SK-N-SH (cell line): ENCODE data around the gene LRRC1. TPM values are rescaled to one million over a fixed set of nuclear protein-coding genes. Genes with fewer than 3 reads are reported as not detected.

ENCODE experiments used
- CTCF ChIA-PET: fragments of 300-600, 350-600 bp; formaldehyde crosslinking; extraction: SDS; loops from one replicate; lab custom pipeline; 2021; lab: Yijun Ruan, JAX
- POLR2A ChIA-PET: fragments of 350-600 bp; sonication (Branson Sonifier 250); formaldehyde crosslinking; extraction: SDS; loops from one replicate; lab custom pipeline; 2020; ENCODE audit warnings: antibody characterized with exemption, inconsistent platforms; lab: Yijun Ruan, JAX
- DNase-seq: peaks from one replicate; pipeline ENCODE4 v3.0.0; 2012
- H2AFZ ChIP-seq: fragments of 200-600 bp; sonication (generic); 2 replicates; pipeline ENCODE4 v1.8.1; 2016; ENCODE audit warnings: antibody characterized with exemption, mild to moderate bottlenecking, low read depth
- H3F3A ChIP-seq: fragments of 200-600 bp; sonication (generic); replicated peaks from 2 replicates; pipeline ENCODE3; 2016; ENCODE audit warnings: antibody characterized with exemption, mild to moderate bottlenecking; ENCODE audit not compliant: insufficient read depth
- H3K27ac ChIP-seq, 2 experiments: fragments of 200-500 bp in 1 of 2; fragments of 200-600 bp in 1 of 2; sonication (Bioruptor generic) in 1 of 2; sonication (generic), shearing (Covaris generic) in 1 of 2; 2 replicates each; pipeline versions ENCODE4 v1.5.1 to v1.6.1; 2014 to 2016; ENCODE audit warnings: low read depth in 2 of 2, inconsistent platforms in 1 of 2, low read length in 1 of 2, mild to moderate bottlenecking in 1 of 2, mixed read lengths in 1 of 2
- H3K27me3 ChIP-seq: fragments of 200-600 bp; sonication (generic), shearing (Covaris generic); 2 replicates; pipeline ENCODE4 v1.6.1; 2016; ENCODE audit warnings: mixed run types; ENCODE audit not compliant: insufficient read depth
- H3K36me3 ChIP-seq, 2 experiments: fragments of 200-500 bp in 1 of 2; fragments of 200-600 bp in 1 of 2; sonication (Bioruptor generic) in 1 of 2; sonication (generic) in 1 of 2; replicated peaks in 1 of 2; 2 replicates each; pipeline versions ENCODE3 to v1.5.1; 2014 to 2016; ENCODE audit warnings: low read length in 1 of 2, mild to moderate bottlenecking in 1 of 2; ENCODE audit not compliant: insufficient read depth in 2 of 2, control insufficient read depth in 1 of 2
- H3K4me1 ChIP-seq, 2 experiments: fragments of 200-500 bp in 1 of 2; fragments of 200-600 bp in 1 of 2; sonication (Bioruptor generic) in 1 of 2; sonication (generic), shearing (Covaris generic) in 1 of 2; 2 replicates each; pipeline versions ENCODE4 v1.5.1 to v1.6.1; 2014 to 2016; ENCODE audit warnings: low read depth in 1 of 2, low read length in 1 of 2, mixed run types in 1 of 2; ENCODE audit not compliant: insufficient read depth in 2 of 2, control insufficient read depth in 1 of 2
- H3K4me2 ChIP-seq: fragments of 200-600 bp; sonication (generic), shearing (Covaris generic); 2 replicates; pipeline ENCODE4 v1.6.1; 2017; ENCODE audit warnings: mixed run types
- H3K4me3 ChIP-seq, 2 experiments: fragments of 200-500 bp in 1 of 2; fragments of 200-600 bp in 1 of 2; sonication (Bioruptor generic) in 1 of 2; sonication (generic), shearing (Covaris generic) in 1 of 2; 2 replicates each; pipeline versions ENCODE4 v1.5.1 to v1.8.1; 2014 to 2016; ENCODE audit warnings: low read depth in 2 of 2, inconsistent platforms in 1 of 2, low read length in 1 of 2, mild to moderate bottlenecking in 1 of 2, mixed read lengths in 1 of 2, moderate library complexity in 1 of 2
- H3K79me2 ChIP-seq: fragments of 200-600 bp; sonication (generic); 2 replicates; pipeline ENCODE4 v1.8.1; 2017; ENCODE audit warnings: mild to moderate bottlenecking; ENCODE audit not compliant: insufficient read depth
- H3K9ac ChIP-seq: fragments of 200-600 bp; sonication (generic); 2 replicates; pipeline ENCODE4 v1.6.1; 2017; ENCODE audit warnings: mixed run types
- H3K9me2 ChIP-seq: fragments of 200-600 bp; sonication (generic); 2 replicates; pipeline ENCODE4 v1.6.1; 2017; ENCODE audit warnings: mixed run types
- H3K9me3 ChIP-seq: fragments of 200-600 bp; sonication (generic); 2 replicates; pipeline ENCODE4 v1.6.1; 2017; ENCODE audit warnings: mixed run types, mild to moderate bottlenecking, moderate library complexity
- H4K20me1 ChIP-seq: fragments of 200-600 bp; sonication (generic); 2 replicates; pipeline ENCODE4 v1.6.1; 2017; ENCODE audit warnings: mild to moderate bottlenecking, mixed run types; ENCODE audit not compliant: insufficient read depth
- EZH2phosphoT487 ChIP-seq: fragments of 200-600 bp; sonication (generic); IDR thresholded peaks from 2 replicates; pipeline ENCODE4 v1.6.1; 2017; ENCODE audit warnings: low read depth, mixed run types, mild to moderate bottlenecking, antibody characterized with exemption, moderate library complexity, borderline replicate concordance
- FOXJ3 ChIP-seq: sonication (generic); formaldehyde crosslinking; IDR thresholded peaks from 2 replicates; pipeline ENCODE4 v1.5.1; 2020; ENCODE audit warnings: mild to moderate bottlenecking, missing genetic modification reagents
- MEF2A ChIP-seq: IDR thresholded peaks from 2 replicates; pipeline ENCODE4 v1.4.0; 2012; ENCODE audit warnings: low read depth, borderline replicate concordance
- NFIC ChIP-seq: IDR thresholded peaks from 2 replicates; pipeline ENCODE4 v1.4.0; 2012; ENCODE audit warnings: borderline replicate concordance
- POLR2AphosphoS5 ChIP-seq: IDR thresholded peaks from 2 replicates; pipeline ENCODE4 v1.6.1; 2012; ENCODE audit warnings: low read depth, low read length
- RAD21 ChIP-seq: IDR thresholded peaks from 2 replicates; pipeline ENCODE4 v1.6.1; 2012; ENCODE audit warnings: mild to moderate bottlenecking, low read length
- RXRA ChIP-seq: IDR thresholded peaks from 2 replicates; pipeline ENCODE4 v1.4.0; 2012; ENCODE audit warnings: low read depth, mild to moderate bottlenecking, borderline replicate concordance
- SIN3A ChIP-seq: IDR thresholded peaks from 2 replicates; pipeline ENCODE4 v1.6.1; 2012; ENCODE audit warnings: low read depth, mild to moderate bottlenecking, low read length, moderate library complexity, borderline replicate concordance
- TEAD4 ChIP-seq: IDR thresholded peaks from 2 replicates; pipeline ENCODE4 v1.4.0; 2012; ENCODE audit warnings: mild to moderate bottlenecking, borderline replicate concordance; ENCODE audit not compliant: insufficient read depth
- YY1 ChIP-seq: IDR thresholded peaks from 2 replicates; pipeline ENCODE4 v1.4.0; 2012; ENCODE audit warnings: low read depth, mild to moderate bottlenecking
- WGBS: methylation state at CpG from one replicate; pipeline ENCODE4 v1.1.6; 2017; ENCODE audit warnings: low lambda C conversion rate; 5-methylcytosine and 5-hydroxymethylcytosine counted together
- polyA plus RNA-seq, 3 experiments: library from polyadenylated mRNA; depleted of rRNA; stranded (reverse); fragments of >200 nt; gene quantifications; 2 replicates each; pipeline ENCODE4 v1.2.3, GENCODE V29; 2012
- TF ChIP-seq, protein P1 (sequence below): IDR thresholded peaks from 2 replicates; pipeline ENCODE4 v1.6.1; 2012; ENCODE audit warnings: mild to moderate bottlenecking, low read depth, low read length, moderate library complexity
- TF ChIP-seq, protein P2 (sequence below): IDR thresholded peaks from 2 replicates; pipeline ENCODE4 v1.4.0; 2012; ENCODE audit warnings: low read depth
- TF ChIP-seq, protein P3 (sequence below): IDR thresholded peaks from 2 replicates; pipeline ENCODE4; 2012

Gene LRRC1
- polyA plus RNA-seq, 1 of the 3 experiments (the other 2 are of a cell fraction) = 0.84 TPM

DNA sequence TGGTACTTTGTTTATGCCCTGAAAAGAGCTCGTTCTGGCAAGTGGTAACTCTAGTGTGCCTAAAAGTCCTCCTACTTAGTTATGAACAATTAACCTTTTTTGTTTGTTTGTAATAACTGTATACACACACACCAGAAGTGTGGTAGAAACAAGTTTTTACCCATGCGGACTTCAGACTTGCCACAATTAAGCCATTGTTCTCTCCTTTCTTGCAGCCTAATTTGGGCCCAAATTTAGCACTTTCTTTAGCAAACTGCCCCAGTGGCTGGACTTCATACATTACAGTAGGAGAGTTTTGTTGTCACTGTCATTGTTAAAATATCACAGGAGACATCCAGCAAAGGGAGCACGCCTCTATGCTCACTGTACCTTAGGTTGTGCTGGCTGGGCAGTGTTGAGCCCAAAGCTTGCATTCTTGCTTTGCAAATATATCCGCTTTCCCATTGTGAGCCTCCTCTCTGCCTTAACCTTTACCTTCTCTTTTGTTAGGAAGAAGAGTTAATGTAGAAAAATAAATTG is 53.0 kb downstream of the LRRC1 start (continued):
- TF ChIP-seq, protein P1, sequence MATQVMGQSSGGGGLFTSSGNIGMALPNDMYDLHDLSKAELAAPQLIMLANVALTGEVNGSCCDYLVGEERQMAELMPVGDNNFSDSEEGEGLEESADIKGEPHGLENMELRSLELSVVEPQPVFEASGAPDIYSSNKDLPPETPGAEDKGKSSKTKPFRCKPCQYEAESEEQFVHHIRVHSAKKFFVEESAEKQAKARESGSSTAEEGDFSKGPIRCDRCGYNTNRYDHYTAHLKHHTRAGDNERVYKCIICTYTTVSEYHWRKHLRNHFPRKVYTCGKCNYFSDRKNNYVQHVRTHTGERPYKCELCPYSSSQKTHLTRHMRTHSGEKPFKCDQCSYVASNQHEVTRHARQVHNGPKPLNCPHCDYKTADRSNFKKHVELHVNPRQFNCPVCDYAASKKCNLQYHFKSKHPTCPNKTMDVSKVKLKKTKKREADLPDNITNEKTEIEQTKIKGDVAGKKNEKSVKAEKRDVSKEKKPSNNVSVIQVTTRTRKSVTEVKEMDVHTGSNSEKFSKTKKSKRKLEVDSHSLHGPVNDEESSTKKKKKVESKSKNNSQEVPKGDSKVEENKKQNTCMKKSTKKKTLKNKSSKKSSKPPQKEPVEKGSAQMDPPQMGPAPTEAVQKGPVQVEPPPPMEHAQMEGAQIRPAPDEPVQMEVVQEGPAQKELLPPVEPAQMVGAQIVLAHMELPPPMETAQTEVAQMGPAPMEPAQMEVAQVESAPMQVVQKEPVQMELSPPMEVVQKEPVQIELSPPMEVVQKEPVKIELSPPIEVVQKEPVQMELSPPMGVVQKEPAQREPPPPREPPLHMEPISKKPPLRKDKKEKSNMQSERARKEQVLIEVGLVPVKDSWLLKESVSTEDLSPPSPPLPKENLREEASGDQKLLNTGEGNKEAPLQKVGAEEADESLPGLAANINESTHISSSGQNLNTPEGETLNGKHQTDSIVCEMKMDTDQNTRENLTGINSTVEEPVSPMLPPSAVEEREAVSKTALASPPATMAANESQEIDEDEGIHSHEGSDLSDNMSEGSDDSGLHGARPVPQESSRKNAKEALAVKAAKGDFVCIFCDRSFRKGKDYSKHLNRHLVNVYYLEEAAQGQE = no peak
- TF ChIP-seq RXRA = no peak
- no peak for TF ChIP-seq RAD21
- TF ChIP-seq FOXJ3 (CRISPR knock-in tag) = no peak

DNA sequence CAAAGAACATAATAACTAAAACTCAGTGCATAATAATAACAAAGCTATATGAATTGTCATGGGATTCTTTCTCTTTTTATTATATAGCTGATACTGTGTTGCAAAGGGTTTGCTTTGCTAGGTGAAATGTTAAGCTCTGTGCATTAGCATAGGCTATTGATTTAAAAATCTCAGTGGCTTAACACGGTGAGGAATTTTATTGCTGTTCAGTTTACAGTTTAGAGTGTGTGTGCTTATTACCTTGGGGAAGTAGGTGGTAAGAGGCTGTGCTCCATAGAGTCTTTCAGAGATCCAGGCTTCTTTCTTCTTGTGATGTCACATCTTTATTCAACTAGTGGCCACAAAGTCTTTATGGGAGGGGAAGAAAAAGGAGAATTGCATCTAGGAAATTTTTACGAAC is 55.7 kb downstream of the LRRC1 start:
- no peaks in the 10 kb centered on the region for H3K9me2 ChIP-seq
- no peak for DNase-seq
- H3K36me3 ChIP-seq = no peaks in the 10 kb centered on the region
- H3K4me3 ChIP-seq = no peak overlapping the region
- ChIA-PET POLR2A (no interaction called here), CTCF (interaction anchor here (1.3 kb wide), 1 partner anchor 9 kb away, joined by 3 read pairs; no protein-coding TSS in a partner anchor)
- WGBS = 5% methylated on average over 2 of the region's 2 CpGs
- H3K4me2 ChIP-seq = no peak overlapping the region
- no peaks in the 10 kb centered on the region for H3K4me1 ChIP-seq
- TF ChIP-seq FOXJ3 (CRISPR knock-in tag) (no peak), YY1 (no peak), NFIC (no peak), MEF2A (no peak), TEAD4 (no peak), SIN3A (no peak), EZH2phosphoT487 (no peak), POLR2AphosphoS5 (no peak)
- TF ChIP-seq, protein P2, sequence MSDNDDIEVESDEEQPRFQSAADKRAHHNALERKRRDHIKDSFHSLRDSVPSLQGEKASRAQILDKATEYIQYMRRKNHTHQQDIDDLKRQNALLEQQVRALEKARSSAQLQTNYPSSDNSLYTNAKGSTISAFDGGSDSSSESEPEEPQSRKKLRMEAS = no peak
- TF ChIP-seq, protein P3, sequence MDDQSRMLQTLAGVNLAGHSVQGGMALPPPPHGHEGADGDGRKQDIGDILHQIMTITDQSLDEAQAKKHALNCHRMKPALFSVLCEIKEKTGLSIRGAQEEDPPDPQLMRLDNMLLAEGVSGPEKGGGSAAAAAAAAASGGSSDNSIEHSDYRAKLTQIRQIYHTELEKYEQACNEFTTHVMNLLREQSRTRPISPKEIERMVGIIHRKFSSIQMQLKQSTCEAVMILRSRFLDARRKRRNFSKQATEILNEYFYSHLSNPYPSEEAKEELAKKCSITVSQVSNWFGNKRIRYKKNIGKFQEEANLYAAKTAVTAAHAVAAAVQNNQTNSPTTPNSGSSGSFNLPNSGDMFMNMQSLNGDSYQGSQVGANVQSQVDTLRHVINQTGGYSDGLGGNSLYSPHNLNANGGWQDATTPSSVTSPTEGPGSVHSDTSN = no peak
- H3F3A ChIP-seq = no peaks in the 10 kb centered on the region
- no peak overlapping the region for H3K9ac ChIP-seq
- H3K27me3 ChIP-seq = no peaks in the 10 kb centered on the region
- H3K9me3 ChIP-seq = no peaks in the 10 kb centered on the region
- no peak overlapping the region for H2AFZ ChIP-seq
- no peaks in the 10 kb centered on the region for H4K20me1 ChIP-seq
- H3K27ac ChIP-seq = no peak overlapping the region
- H3K79me2 ChIP-seq = no peaks in the 10 kb centered on the region
